Measurements from ENCODE around the gene CACNA1B. TPM values are rescaled to one million over a fixed set of nuclear protein-coding genes. Genes with fewer than 3 reads are reported as not detected.

The CACNA1B gene
- total RNA-seq, 6 experiments from 2014 or later, result not detected

DNA sequence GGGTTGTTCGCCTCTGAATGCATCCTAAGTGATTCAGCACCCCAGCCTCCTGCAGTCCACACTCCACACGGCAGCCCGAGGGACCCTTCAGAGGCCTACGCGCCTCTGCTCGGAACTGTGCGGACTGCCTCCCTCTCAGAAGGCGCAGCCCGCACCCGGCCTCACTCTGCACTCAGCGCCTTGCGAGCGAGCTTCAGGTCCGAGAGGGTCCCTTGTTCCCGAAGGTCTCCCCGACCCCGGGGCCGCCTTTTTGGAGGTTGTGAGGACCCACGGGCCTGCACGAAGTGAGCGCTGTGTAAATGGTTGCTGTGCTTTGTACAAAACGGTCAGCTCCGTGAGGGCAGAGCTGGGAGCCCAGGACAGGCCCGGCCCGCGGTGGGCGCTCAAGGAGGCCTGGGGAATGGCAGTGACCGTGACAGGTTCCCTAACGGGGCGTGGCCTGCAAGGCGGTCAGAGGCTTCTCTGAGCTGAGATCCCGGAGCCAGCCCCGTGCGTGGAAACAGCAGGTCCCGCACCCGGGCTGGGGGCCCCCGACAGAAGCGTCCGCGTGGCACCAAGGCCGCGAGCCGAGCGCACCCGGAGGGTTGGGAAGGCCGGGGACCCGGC is 698 bp upstream of the CACNA1B start:
- no peak overlapping the region for H3K27ac Mint-ChIP-seq
- no peaks in the 10 kb centered on the region for H3K4me1 Mint-ChIP-seq (ENCODE audit: low read depth)
- no peak for DNase-seq
- peaks cover 5% of the 10 kb centered on the region for H3K36me3 Mint-ChIP-seq (ENCODE audit: low read depth)
- H3K9me3 Mint-ChIP-seq, result peaks cover 11% of the 10 kb centered on the region
- peaks cover 7% of the 10 kb centered on the region for H3K27me3 Mint-ChIP-seq (ENCODE audit: insufficient read depth)
- no peak overlapping the region for H3K4me3 Mint-ChIP-seq
- TF ChIP-seq, protein P1, sequence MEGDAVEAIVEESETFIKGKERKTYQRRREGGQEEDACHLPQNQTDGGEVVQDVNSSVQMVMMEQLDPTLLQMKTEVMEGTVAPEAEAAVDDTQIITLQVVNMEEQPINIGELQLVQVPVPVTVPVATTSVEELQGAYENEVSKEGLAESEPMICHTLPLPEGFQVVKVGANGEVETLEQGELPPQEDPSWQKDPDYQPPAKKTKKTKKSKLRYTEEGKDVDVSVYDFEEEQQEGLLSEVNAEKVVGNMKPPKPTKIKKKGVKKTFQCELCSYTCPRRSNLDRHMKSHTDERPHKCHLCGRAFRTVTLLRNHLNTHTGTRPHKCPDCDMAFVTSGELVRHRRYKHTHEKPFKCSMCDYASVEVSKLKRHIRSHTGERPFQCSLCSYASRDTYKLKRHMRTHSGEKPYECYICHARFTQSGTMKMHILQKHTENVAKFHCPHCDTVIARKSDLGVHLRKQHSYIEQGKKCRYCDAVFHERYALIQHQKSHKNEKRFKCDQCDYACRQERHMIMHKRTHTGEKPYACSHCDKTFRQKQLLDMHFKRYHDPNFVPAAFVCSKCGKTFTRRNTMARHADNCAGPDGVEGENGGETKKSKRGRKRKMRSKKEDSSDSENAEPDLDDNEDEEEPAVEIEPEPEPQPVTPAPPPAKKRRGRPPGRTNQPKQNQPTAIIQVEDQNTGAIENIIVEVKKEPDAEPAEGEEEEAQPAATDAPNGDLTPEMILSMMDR (IDR thresholded peaks at IDR 0.05), result no peak

DNA sequence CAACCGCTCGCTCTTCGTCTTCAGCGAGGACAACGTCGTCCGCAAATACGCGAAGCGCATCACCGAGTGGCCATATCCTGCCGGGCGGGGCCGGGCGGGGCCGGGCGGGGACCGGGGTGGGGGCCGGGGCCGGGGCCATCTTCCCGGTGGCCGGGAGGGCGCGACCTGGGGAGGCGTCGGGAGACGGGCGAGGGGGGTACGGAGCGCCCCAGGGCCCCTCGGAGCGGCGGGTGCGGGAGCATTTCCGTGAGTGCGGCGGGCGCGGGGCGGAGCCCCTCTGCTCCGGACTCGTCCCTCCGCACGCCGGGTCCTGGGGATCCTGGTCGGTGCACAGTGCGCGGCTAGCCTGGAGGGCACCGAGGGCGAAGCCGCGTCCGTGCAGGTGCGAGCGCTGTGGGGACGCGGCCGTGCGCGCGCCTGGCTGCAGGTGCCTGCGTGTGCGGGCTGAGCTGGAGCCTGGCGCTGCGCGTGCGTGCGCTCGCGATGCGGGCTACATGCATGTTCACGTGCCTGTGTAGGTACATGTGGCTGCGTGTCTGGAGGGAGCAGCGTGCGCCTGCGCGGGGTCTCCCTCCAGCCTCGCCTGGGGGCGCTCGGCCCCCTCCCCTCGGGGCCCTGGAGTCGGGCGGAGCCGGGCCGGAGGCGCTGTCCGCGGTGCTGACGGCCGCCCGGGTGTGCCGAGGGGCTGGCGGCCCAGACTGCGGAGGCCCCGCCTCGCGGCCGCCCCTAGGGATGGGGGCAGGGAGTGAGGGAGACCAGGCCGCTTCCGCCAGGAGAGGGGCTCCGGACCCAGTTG is 762 bp downstream of the CACNA1B start:
- H3K36me3 Mint-ChIP-seq (ENCODE audit: low read depth), result peaks cover 5% of the 10 kb centered on the region

DNA sequence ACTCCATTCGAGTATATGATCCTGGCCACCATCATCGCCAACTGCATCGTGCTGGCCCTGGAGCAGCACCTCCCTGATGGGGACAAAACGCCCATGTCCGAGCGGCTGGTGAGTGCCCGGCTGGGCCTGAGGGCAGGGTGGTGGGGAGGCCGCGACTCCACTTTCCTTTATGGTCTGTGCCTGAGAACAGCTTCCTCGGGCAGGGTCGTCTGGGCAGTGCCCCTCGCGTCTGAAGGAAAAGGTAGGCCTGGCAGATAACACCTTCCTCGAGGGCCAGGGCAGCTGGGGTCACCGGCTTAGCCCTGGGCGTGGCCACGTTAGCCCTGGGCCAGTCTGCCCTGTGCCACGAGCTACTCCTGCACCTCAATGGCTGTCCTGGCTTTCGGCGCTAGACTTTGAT is 1.5 kb downstream of the CACNA1B start:
- no peak overlapping the region for H3K27ac Mint-ChIP-seq
- peaks cover 5% of the 10 kb centered on the region for H3K36me3 Mint-ChIP-seq (ENCODE audit: low read depth)
- TF ChIP-seq, protein P1 (IDR thresholded peaks at IDR 0.05), result no peak
- H3K9me3 Mint-ChIP-seq, result peaks cover 11% of the 10 kb centered on the region
- peaks cover 7% of the 10 kb centered on the region for H3K27me3 Mint-ChIP-seq (ENCODE audit: insufficient read depth)
- H3K4me1 Mint-ChIP-seq (ENCODE audit: low read depth), result no peaks in the 10 kb centered on the region
- H3K4me3 Mint-ChIP-seq, result no peak overlapping the region
- DNase-seq, result no peak

More for the DNA sequence above, 762 bp downstream of the CACNA1B start:
- Mint-ChIP-seq H3K27me3 (ENCODE audit: insufficient read depth) (peaks cover 7% of the 10 kb centered on the region), H3K9me3 (peaks cover 11% of the 10 kb centered on the region), H3K27ac (no peak overlapping the region), H3K4me3 (no peak overlapping the region), H3K4me1 (ENCODE audit: low read depth) (no peaks in the 10 kb centered on the region)
- TF ChIP-seq, protein P1 (IDR thresholded peaks at IDR 0.05), result no peak
- no peak for DNase-seq

DNA sequence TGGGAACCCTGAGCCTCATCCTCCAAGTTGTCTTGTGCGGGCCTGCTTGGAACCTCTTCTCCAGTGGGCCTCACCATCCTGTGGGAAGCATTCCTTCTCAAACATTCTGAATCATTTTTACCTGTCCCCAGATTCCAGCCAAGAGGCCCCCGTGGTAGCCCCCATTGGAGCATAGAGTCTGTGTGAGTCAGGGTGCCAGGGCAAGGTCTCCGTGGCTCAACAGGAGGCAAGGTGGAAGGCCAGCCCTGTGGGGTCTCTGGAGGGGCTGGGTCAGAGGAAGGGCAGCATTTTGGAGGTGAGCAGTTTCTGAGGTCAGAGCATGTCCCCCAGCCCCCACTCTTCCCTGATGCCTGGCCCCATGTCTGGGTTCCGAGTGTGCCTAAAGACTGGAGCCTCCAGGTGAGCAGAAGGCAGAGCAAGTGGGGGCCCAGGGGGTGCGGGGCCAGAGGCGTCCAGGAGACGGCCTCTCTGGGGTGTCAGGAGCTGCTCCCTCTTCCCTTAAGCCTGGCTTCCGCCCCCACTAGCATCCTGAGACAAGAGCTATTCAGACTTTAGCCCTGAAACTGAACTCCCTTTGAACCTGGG is 2.1 kb downstream of the CACNA1B start:
- TF ChIP-seq, protein P1 (IDR thresholded peaks at IDR 0.05), result no peak
- Mint-ChIP-seq H3K27me3 (ENCODE audit: insufficient read depth) (peaks cover 7% of the 10 kb centered on the region), H3K4me1 (ENCODE audit: low read depth) (no peaks in the 10 kb centered on the region), H3K36me3 (ENCODE audit: low read depth) (peaks cover 5% of the 10 kb centered on the region), H3K9me3 (peaks cover 11% of the 10 kb centered on the region), H3K27ac (no peak overlapping the region), H3K4me3 (no peak overlapping the region)
- DNase-seq, result no peak

DNA sequence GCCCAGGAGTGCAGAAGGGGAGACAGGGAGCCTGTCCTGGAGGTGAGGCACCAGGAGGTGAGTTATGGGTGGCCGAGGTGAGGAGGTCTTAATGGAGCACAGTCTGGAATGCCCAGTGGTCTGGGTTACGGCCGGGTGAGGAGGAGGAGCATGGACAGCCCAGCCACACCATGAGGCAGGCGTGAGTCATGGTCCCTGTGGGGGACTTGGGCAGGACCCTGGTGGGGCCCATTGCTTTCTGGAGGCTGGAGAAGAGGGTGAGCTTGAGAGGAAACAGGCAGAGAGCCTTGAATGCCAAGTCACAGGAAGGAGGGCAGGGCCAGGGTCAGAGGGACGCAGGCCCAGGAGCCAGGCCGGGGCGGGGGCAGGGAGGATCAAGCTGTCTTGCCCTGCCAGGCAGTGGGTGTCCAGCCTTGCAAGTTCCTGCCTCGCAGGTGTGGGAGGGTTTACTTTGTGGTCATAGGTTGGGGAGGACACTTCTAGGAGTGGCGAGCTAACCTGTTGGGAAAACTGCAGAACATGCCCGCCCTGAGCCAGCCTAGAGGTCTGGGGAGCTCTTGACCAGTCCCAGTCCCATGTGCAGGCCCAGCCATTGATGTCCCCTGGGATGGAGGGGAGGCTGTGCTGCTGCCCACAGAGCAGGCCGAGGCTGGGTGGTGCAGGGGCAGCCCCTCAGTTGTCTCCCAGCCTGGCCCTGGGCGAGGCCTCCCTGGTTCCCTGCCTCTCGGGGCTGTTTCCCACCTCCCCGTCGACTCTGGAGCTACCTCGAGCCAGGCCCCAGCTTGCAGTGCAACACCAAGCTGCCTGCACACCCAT is 2.8 kb downstream of the CACNA1B start:
- TF ChIP-seq, protein P1 (IDR thresholded peaks at IDR 0.05), result no peak
- Mint-ChIP-seq H3K4me1 (ENCODE audit: low read depth) (no peaks in the 10 kb centered on the region), H3K4me3 (no peak overlapping the region), H3K36me3 (ENCODE audit: low read depth) (peaks cover 5% of the 10 kb centered on the region), H3K9me3 (peaks cover 11% of the 10 kb centered on the region), H3K27me3 (ENCODE audit: insufficient read depth) (peaks cover 7% of the 10 kb centered on the region), H3K27ac (no peak overlapping the region)
- no peak for DNase-seq

Measured in HFFc6 (cell line).